ENCODE data around the gene ARL8B.
"Not testable (repeated sequence)": the region's sequence is repeated elsewhere in the genome, so short reads cannot be mapped to it uniquely, and the experiment has no call there.

ARL8B gene

DNA sequence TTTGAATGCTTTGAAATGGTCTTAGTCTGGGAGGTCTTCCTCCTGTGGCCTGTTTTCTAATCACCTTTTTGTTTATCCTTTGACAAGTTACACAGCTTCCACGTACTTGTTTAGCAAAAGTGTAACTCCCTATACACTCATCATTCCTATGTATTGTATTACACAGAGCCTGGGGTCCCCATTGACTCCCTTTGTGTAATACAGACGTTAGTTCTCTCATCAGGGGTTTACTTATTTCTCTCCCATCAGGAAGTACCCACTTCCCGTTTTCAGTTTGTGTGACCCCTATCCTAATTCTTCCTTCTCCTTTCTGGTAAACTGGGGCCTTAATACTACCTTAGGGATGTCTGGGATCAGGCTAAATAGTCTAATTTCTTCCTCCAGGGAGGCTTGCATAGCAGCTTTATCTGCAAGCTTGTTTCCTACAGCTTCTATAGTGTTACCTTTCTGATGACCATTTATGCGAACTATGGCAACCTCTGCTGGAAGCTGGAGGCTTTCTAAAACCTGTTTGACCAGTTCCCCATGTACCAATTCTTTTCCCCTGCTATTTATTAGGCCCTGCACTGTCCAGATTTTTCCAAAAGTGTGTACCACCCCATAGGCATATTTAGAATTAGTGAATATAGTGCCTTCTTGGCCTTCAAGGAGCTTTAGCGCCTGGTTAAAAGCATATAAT, 22.4 kb downstream of the ARL8B start:
- no peak for DNase-seq (ENCODE audit: low read depth in 2 of 2)

DNA sequence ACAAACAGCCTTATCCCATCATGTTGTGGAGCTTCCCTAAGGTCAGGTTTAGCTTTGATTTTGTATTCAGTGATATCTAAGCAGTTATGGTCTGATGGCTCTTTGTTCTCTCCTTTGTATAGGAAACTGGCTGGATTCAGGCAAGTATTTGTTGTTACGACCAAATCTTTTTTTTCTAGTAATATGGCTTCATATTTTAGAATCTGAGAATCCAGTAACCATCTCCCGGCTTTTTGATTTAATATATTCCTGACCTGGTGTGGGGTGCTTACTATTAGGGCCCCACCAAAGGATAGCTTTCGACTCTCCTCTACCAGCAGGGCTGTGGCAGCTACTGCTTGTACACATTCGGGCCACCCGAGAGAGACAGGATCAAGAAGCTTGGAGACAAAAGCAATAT, 23.0 kb downstream of the ARL8B start:
- no peak for DNase-seq (ENCODE audit: low read depth in 2 of 2)

DNA sequence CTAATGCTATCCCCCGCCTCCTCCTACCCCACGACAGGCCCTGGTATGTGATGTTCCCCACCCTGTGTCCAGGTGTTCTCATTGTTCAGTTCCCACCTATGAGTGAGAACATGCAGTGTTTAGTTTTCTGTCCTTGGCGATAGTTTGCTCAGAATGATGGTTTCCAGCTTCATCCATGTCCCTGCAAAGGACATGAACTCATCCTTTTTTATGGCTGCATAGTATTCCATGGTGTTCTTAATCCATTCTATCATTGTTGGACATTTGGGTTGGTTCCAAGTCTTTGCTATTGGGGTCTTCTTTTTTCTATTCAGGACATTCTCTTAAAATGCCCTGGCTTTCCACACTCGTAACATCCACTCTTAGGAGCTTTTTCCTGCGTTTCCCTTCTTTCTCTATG, 25.1 kb downstream of the ARL8B start:
- not testable (repeated sequence) for DNase-seq (ENCODE audit: low read depth in 2 of 2)

DNA sequence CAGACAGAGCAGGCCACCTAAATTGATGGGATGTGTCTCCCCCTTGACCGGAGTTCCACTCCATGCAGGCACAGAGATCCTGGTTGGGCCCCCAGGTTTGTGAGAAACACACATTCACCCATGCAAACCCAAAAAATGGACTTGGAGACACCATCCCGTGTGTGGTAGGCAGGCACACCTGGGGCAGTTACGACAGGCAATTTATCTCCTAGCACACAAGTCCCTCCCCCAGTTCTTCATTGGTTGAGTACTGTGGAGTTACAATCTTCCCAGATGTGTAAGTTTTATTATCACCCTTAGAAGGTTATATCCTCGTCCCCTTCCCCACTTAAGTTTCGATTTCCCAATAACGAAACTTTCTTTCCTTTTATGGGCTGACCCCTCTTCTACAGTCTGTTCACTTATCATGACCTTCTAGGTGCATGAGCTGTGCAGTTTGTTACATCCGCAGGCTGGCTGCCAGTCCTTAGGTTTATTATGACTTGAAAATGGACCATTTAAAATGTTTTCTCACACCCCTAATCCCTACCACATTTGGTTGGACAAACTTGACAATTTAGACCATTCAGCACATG, 27.3 kb downstream of the ARL8B start:
- DNase-seq (ENCODE audit: low read depth in 2 of 2) = no peak

DNA sequence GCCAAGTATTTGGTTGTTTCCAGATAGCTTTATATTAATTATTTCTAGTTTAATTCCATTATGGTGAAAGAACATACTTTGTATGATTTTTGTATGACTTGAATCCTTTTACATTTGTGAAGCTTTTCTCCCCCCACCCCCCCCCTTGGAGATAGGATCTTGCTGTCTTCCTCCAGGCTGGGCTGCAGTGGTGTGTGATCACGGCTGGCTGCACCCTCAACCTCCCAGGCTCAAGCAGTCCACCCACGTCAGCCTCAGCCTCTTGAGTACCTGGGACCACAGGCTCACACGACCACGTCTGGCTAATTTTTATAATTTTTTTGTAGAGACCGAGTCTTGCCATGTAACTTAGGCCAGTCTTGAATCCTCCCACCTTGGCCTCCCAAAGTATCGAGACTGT, 29.5 kb downstream of the ARL8B start:
- DNase-seq (ENCODE audit: low read depth in 2 of 2) = no peak

DNA sequence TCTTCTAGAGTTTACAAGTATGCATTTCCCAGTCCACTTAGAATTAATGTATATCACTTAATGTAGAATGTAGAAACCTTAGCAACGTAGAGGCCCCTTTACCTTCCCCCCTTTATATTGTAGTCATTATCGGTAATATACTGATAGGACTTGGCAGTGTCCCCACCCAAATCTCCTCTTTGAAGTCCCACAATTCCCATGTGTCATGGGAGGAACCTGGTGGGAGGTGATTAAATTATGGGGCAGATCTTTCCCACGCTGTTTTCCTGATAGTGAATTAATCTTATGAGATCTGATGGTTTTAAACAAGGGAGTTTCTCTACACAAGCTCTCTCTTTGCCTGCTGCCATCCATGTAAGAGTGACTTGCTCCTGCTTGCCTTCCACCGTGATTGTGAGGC, 31.0 kb downstream of the ARL8B start:
- no peak for DNase-seq (ENCODE audit: low read depth in 2 of 2)

DNA sequence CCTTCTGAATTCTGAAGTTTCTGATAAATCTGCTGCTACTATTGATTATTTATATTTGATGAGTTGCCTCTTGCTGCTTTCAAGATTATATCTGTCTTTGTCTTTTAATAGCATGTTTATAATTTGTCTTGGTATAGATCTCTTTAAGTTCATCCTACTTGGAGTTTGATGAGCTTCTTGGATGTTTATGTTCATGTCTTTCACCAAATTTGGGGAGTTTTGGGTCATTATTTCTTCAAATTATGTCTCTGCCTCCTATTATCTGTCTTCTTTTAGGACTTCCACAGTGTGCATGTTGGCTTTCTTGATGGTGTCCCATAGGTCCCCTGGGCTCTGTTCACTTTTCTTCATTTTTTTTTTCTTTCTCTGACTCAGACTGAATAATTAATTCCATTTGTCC, 33.1 kb downstream of the ARL8B start:
- DNase-seq (ENCODE audit: low read depth in 2 of 2) = no peak

DNA sequence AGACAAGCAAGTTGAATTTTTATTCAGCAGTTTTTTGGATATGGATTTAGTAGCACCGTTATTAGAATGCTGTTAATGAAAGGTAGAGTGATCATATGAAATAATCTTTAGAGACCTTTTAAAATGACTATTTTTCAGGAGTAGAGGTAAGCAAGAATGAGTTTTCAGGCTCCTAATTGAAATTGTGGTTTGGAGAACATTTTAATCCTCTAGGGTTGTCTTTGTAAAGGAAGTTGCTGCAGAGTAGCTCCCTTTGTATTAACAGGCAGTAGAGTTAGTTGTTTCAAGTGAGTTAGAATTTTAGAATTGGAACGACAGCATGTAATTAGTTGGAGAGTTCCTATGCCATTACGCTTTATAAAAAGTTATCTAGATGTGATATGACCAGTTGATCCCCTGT, 38.2 kb downstream of the ARL8B start:
- no peak for DNase-seq (ENCODE audit: low read depth in 2 of 2)

DNA sequence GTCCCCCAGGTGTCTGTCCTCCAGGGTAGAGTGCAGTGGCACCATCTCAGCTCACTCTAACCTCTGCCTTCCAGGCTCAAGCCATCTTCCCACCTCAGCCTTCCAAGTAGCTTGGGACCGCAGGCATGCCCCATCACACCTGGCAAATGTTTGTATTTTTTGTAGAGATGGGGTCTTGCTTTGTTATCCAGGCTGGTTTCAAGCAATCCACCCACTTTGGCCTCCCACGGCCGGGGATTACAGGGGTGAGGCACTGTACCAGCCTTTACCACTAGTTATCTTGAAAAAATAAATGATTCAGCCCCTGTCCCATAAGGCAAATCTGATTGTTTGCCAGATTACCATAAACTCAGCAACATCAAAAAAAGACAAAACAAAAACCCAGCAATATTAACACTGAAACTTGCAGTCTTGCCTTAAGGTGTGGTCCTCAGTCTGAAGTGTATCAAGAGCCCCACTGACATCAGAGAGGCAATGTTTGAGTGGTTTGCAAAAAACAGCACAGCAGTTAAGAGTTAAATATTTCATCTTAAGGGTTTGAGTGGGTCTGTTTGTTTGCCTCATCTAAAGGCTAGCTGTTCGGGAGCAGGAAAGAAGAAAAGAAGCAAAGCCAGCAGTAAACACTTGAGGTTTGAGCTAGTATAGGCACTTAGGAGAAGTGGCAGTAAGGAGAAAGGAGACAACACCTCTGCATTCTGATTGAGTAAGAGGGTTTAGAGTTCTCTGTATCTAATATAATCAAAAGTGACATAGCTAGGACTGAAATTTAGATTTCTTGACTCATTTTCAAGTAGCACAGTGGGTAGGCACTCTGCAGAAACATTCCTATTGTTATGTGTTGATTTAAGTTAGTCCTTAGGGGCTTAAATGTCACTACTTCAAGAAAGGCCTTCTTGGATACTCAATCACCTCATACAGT, 39.1 kb downstream of the ARL8B start:
- DNase-seq (ENCODE audit: low read depth in 2 of 2) = no peak

DNA sequence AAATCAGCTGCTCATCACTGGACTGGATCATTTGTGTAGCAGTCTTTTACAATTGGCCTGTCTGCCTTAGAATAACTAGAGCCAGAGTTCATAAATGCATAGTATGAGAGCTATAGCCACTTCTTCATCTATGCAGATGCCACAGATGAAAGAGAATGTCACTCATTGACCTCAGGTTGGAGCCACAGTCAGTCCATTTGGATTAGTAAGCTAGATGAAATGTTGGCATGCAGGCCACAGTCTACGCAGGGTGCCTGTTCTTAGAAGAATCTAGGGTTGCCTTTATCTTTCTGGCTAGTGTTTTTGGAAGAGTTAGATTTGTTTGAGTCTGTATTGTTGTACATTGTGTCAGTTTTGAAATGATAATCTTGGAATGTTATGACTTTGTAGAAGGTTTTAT, 40.0 kb downstream of the ARL8B start:
- no peak for DNase-seq (ENCODE audit: low read depth in 2 of 2)

DNA sequence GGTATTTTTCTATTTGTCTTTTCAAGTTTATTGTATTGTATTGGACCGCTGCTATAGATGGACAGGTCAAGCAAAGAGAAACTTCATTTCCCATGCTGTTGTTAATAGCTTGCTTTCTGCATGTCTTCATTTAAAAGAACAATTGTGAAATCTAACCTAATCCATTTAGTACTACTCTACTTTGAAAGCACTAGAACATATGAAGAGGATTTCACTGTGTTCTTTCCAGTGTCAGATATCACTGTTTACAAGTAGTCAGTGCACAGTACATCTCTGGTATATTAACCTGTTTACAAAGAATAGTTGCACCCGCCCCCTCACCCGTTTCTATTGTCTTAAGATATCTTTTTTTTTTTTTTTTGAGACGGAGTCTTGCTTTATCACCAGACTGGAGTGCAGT, 43.6 kb downstream of the ARL8B start:
- DNase-seq (ENCODE audit: low read depth in 2 of 2) = no peak

DNA sequence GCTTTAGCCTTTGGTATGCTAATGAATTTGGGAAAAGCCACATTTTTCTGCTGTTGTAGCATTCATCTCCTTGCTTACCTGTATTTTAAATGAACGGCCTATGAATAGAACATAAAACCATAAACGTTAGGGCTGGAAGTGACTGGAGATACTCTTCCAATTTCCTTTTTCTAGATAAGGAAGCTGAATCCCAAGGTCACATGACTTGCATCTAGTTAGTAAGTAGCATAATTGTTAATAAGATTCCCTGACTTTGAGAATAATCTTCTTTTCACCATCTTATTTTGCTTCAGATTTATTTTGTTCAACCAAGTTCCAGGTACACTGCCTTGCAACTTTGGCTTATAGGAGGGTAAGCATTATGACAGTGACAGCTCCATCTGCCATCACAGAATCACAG, 44.8 kb downstream of the ARL8B start:
- no peak for DNase-seq (ENCODE audit: low read depth in 2 of 2)

DNA sequence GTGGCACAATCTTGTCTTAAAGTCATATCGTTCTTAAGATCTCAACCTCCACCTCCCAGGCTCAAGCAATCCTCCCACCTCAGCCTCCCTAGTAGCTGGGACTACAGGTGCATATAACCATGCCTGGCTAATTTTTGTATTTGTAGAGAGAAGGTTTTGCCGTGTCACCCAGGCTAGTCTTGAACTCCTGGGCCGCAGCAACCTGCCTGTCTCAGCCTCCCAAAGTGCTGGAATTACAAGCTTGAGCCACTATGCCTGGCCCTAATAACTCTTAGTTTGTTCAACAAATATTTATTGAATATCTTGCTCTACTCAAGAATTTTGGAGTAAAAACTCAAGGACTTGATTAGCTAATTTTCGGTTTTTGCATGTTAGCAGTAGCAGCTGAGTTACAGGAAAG, 46.0 kb downstream of the ARL8B start:
- no peak for DNase-seq (ENCODE audit: low read depth in 2 of 2)

DNA sequence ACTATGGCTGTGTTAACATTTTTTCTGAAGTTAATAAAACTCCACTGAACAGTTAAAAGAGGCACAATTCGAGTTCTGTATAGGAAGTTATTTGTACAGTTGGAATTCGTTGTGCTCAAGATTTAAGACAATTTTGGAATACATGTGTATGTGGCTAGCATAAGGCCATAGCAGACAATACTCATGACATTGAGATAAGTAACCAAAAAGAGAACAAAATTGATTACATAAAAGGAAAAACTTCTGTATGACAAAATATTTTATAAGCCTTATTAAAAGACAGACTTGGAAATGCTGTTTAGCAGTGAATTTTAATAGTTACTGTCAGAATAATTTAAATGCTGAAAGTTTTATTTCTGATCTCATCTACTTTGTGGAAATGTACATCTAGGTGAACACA, 47.7 kb downstream of the ARL8B start:
- no peak for DNase-seq (ENCODE audit: low read depth in 2 of 2)

DNA sequence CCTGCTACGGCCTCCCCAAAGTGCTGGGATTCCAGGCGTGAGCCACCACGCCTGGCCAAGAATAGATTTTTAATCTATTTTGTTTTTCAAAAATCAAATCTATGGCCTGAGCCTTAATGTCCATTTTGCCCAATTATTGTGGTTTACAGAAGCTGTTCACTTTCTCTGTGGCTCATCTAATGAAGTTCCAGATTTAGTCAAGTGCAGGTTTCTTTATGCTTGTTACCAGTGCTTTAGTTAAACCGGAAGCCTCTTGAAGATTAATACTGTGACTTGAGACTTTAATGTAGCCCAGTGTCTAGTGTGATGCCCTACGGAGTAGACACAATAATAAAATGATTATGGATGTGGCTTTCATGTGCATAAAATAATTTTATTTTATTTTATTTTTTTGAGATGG, 48.9 kb downstream of the ARL8B start:
- no peak for DNase-seq (ENCODE audit: low read depth in 2 of 2)

DNA sequence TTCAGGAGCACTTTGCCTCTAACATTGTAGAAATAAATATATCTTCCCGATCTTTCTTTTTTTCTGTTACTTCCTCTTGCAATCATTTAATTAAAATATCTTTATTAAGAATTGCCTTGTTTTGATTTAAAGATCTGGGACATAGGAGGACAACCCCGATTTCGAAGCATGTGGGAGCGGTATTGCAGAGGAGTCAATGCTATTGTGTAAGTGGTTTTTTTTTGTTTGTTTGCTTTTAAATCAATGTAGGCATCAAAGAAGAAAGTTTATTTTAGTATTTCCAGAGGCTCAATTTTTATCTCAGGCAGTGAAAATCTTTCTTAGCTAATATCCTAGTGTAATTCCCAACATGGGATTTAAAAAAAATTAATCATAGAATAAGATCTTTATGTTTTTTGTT, 49.9 kb downstream of the ARL8B start:
- DNase-seq (ENCODE audit: low read depth in 2 of 2) = no peak

DNA sequence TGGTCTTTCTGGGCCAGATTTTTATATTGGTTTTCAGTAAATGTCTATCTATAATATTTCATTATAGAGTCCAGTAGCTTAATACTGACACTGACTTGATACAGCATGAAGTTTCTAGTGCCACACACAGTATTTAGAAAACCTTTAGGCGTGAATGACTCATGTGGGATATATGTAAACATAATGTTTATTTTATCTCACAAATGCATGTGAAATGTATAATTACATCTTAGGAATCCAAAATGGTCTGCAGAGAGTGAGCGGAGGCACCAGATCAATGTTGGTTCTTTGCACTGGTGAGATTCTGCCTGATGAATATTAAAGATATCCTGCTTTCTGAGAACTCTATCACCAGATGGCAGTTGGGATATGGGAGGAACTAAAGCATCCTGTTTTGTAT, 56.9 kb downstream of the ARL8B start:
- DNase-seq (ENCODE audit: low read depth in 2 of 2) = not testable (repeated sequence)

DNA sequence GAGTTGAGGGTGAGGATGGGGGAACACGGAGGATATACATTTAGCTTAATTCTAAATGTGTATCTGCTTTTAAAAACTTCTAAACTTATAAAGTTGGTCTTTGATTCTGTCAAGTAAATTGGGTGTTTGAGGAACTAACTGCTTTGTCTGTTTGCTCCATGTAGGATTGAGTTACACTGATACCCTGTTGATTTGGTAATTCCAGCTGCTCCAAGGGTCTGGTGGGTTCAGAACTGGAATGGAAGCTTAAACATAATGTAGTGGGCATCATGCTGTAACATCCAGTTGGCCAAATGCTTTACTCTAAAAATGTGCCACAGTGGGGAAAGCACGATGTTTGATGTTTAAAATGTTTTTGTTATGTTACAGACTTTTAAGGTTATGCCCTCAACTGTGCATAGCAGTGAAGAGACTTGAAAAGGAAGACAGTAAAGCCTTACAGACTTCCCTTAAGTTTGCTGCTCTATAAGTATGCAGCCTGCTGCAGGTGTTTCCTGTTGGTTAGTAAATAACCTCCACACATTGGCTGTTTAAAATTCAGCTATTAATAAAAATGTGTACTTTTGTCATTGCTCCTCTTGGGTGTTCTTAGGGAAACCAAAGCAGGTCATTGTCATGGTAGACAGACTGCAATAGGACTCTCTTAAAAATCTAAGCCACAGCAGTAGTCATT, 59.5 kb downstream of the ARL8B start:
- no peak for DNase-seq (ENCODE audit: low read depth in 2 of 2)

DNA sequence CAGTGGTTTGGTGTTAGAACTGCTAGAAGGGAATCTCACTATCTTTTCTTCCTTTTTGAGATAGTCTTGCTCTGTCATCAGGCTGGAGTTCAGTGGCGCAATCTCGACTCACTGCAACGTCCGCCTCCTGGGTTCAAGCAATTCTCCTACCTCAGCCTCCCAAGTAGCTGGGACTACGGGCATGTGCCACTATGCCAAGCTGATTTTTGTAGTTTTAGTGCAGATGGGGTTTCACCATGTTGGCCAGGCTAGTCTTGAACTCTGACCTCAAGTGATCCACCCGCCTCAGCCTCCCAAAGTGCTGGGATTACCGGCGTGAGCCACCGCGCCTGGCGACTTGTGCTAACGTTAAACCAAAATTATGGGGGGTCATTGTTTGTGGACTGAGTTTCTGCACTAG, 61.6 kb downstream of the ARL8B start:
- DNase-seq (ENCODE audit: low read depth in 2 of 2) = not testable (repeated sequence)

DNA sequence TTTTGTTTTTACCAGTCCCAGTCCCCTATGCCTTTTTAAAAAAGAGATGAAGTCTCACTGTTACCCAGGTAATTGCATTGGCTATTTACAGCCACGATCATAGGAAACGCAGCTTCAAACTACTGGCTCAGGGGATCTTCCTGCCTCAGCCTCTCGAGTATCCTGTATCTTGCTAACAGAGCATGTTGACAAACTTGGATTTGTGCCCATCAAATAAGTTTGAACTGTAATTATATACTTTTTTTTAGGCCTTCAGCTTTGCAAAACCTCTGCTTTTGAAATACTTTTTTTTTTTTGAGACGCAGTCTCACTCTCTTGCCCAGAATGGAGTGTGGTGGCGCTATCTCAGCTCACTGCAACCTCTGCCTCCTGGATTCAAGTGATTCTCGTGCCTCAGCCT, 62.4 kb downstream of the ARL8B start:
- no peak for DNase-seq (ENCODE audit: low read depth in 2 of 2)

DNA sequence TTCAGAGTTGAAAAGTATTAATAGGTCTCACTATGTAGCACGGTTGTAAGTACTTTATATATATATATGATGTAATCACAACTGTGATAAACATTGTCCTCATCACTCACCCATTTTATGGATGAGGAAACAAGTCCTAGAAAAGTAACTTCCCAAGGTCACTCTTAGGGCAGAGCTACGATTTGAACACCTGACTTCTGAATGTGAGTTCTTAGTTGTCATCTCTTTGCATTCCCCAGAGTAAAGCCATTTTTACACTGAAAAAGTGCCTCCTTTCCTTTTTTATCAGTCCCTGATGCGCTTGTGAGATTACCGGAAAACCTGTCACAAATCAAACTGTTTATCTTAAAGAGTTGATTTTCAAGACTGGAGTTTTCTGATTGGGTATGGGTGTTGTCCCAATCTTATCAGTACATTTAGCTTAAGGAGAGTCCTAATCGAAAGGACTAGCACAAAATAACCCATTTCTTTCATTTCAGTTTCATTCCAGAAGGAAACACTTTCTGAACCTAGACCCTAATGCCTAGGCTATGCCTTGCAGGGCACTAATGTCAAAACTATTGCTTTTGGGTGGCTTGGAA, 63.1 kb downstream of the ARL8B start:
- DNase-seq (ENCODE audit: low read depth in 2 of 2) = no peak
